ENCODE results near the gene IMPA2.

GRCh38 chr18:11974741-11975325 lies 6.5 kb upstream of the IMPA2 start:
- no peak for TF ChIP-seq POLR2A (IDR thresholded peaks at IDR 0.05)
- no peak for TF ChIP-seq CTCF (IDR thresholded peaks at IDR 0.05)

Measured in uterus (tissue), 2 donors.